CD4-positive, alpha-beta T cell (primary cell): ENCODE data around the gene METRNL. TPM values are rescaled to one million over a fixed set of nuclear protein-coding genes. Genes with fewer than 3 reads are reported as not detected.

ENCODE experiments used
- ATAC-seq: fragments of 200-7000 bp; cut with Tn5 transposase; one replicate; pipeline ENCODE4 v1.10.0; 2022; ENCODE audit warnings: mild to moderate bottlenecking; ENCODE audit not compliant: poor library complexity
- CTCF ChIA-PET: fragments of 350-600 bp; sonication (Branson Sonifier 250); formaldehyde crosslinking; loops from one replicate; lab custom pipeline; 2021; ENCODE audit warnings: antibody characterized with exemption, inconsistent platforms; lab: Charles Lee
- POLR2A ChIA-PET: fragments of 350-600 bp; sonication (Branson Sonifier 250); formaldehyde crosslinking; loops from one replicate; lab custom pipeline; 2021; ENCODE audit warnings: antibody characterized with exemption, inconsistent platforms; lab: Charles Lee
- DNase-seq, 14 experiments: peaks; one replicate each; pipeline ENCODE4 v3.0.0-alpha.2; 2013 to 2020; ENCODE audit warnings: mixed read lengths in 2 of 14
- H3K27ac ChIP-seq, 2 donors: one replicate each; pipeline versions ENCODE4 v1.5.1 to v1.7.0; 2013; ENCODE audit warnings: low read length in 2 of 2, low read depth in 1 of 2, mild to moderate bottlenecking in 1 of 2
- H3K27me3 ChIP-seq, 2 experiments: 1 replicate in 1 of 2; 2 replicates in 1 of 2; pipeline versions ENCODE4 v1.6.1 to v1.7.0; 2013; ENCODE audit warnings: low read length in 2 of 2, control low read depth in 1 of 2, mild to moderate bottlenecking in 1 of 2, moderate library complexity in 1 of 2; ENCODE audit not compliant: insufficient read depth in 2 of 2, control insufficient read depth in 1 of 2
- H3K36me3 ChIP-seq: one replicate; pipeline ENCODE4 v1.6.1; 2013; ENCODE audit warnings: low read length, control low read depth; ENCODE audit not compliant: insufficient read depth
- H3K4me1 ChIP-seq: one replicate; pipeline ENCODE4 v1.6.1; 2013; ENCODE audit warnings: low read length, control low read depth; ENCODE audit not compliant: insufficient read depth
- H3K4me3 ChIP-seq: one replicate; pipeline ENCODE4 v1.5.1; 2013; ENCODE audit warnings: mild to moderate bottlenecking, low read length, moderate library complexity
- H3K9me3 ChIP-seq, 2 experiments: 1 replicate in 1 of 2; 2 replicates in 1 of 2; pipeline versions ENCODE4 v1.6.1 to v1.7.0; 2013; ENCODE audit warnings: low read length in 2 of 2, mild to moderate bottlenecking in 2 of 2, control low read depth in 1 of 2, moderate library complexity in 1 of 2; ENCODE audit not compliant: control insufficient read depth in 1 of 2, insufficient read depth in 1 of 2
- H3K27ac Mint-ChIP-seq: one replicate; pipeline ENCODE4 v1.8.0; 2020; ENCODE audit warnings: mixed read lengths
- H3K27me3 Mint-ChIP-seq: one replicate; pipeline ENCODE4 v1.8.0; 2021; ENCODE audit warnings: mixed read lengths
- H3K36me3 Mint-ChIP-seq: one replicate; pipeline ENCODE4 v1.8.0; 2021; ENCODE audit warnings: low read depth, mixed read lengths
- H3K4me1 Mint-ChIP-seq: one replicate; pipeline ENCODE4 v1.8.0; 2021; ENCODE audit warnings: low read depth, mixed read lengths
- H3K4me3 Mint-ChIP-seq: one replicate; pipeline ENCODE4 v1.8.0; 2020; ENCODE audit warnings: mild to moderate bottlenecking, mixed read lengths
- H3K9me3 Mint-ChIP-seq: one replicate; pipeline ENCODE4 v1.8.0; 2020; ENCODE audit warnings: mixed read lengths
- CTCF ChIP-seq: fragments of 200-600 bp; IDR thresholded peaks from one replicate; pipeline ENCODE4 v1.8.0; 2022; ENCODE audit warnings: antibody characterized with exemption, mild to moderate bottlenecking
- intact Hi-C, 2 experiments: fragments of 100-400 bp; cut with DNase I in 1 of 2; cut with micrococcal nuclease in 1 of 2; formaldehyde crosslinking; loops; one replicate each; pipeline versions ENCODE4 v1.15.1 to v1.9.0; 2023 to 2025; cut with DNase I, micrococcal nuclease
- total RNA-seq, 174 experiments: library from RNA in 2 of 174; stranded (reverse) in 2 of 174; gene quantifications; one replicate each; pipeline ENCODE4 v1.2.3 and lab custom pipeline; 2021 to 2026

Gene METRNL
- total RNA-seq, 2 experiments from 2014 or later: 24.5 to 26.9 TPM

- H3K27ac Mint-ChIP-seq: peak overlapping the region; percentile 90
- H3K9me3 Mint-ChIP-seq: no peaks in the 10 kb centered on the region
- H3K4me1 ChIP-seq: peaks cover 53% of the 10 kb centered on the region
- POLR2A ChIA-PET: interaction anchor here (0.7 to 1.3 kb wide), 8 partner anchors 7 to 187 kb away, joined by 3 to 11 read pairs (median 5); partner anchors contain the start of gene METRNL
- peaks cover 41% of the 10 kb centered on the region for H3K4me1 Mint-ChIP-seq
- peaks cover 17% of the 10 kb centered on the region for H3K36me3 Mint-ChIP-seq
- H3K27me3 ChIP-seq: no peaks in the 10 kb centered on the region
- TF ChIP-seq CTCF: no peak
- peak overlapping the region; percentile 88 for H3K4me3 Mint-ChIP-seq
- H3K36me3 ChIP-seq: peaks cover 7% of the 10 kb centered on the region
- H3K4me3 ChIP-seq: peak overlapping the region; percentile 50
- no peaks in the 10 kb centered on the region for H3K27me3 Mint-ChIP-seq
- ATAC-seq: no peak
- intact Hi-C loops: loop anchor here (2.0 kb wide), 2 partner anchors 28 to 300 kb away; partner anchors contain the start of gene METRNL (in 1 of the 2)
- peaks cover 0 to 3% of the 10 kb centered on the region in 2 experiments for H3K9me3 ChIP-seq
- CTCF ChIA-PET: no interaction called here
- DNase-seq: peak in 1 of 14 experiments; percentile 33
- peak overlapping the region in 1 of 2 donors; percentile 73 for H3K27ac ChIP-seq
These were observed 28.6 kb upstream of the METRNL start for GRCh38 chr17:83050651-83051395.

GRCh38 chr17:83051396-83052240 is 27.8 kb upstream of the METRNL start:
- H3K27ac Mint-ChIP-seq: peak overlapping the region; percentile 90
- peak; percentile 95 to 99 (median 98) for DNase-seq
- ATAC-seq: peak; percentile 77
- Histone ChIP-seq H3K27ac (peak overlapping the region; percentile 77 to 85), H3K36me3 (peaks cover 5% of the 10 kb centered on the region), H3K9me3 (peaks cover 0 to 3% of the 10 kb centered on the region in 2 experiments), H3K4me1 (peaks cover 52% of the 10 kb centered on the region), H3K27me3 (no peaks in the 10 kb centered on the region), H3K4me3 (peak overlapping the region; percentile 53)
- ChIA-PET CTCF (no interaction called here), POLR2A (interaction anchor here (0.7 to 1.3 kb wide), 8 partner anchors 8 to 188 kb away, joined by 3 to 11 read pairs (median 5); partner anchors contain the start of gene METRNL)
- TF ChIP-seq CTCF: no peak
- intact Hi-C loops: loop anchor here (2.0 kb wide), 2 partner anchors 27 to 301 kb away; partner anchors contain the start of gene METRNL (in 1 of the 2)
- no peaks in the 10 kb centered on the region for H3K9me3 Mint-ChIP-seq
- peak overlapping the region; percentile 88 for H3K4me3 Mint-ChIP-seq
- H3K4me1 Mint-ChIP-seq: peaks cover 39% of the 10 kb centered on the region
- H3K27me3 Mint-ChIP-seq: no peaks in the 10 kb centered on the region
- peaks cover 14% of the 10 kb centered on the region for H3K36me3 Mint-ChIP-seq

- Histone ChIP-seq H3K9me3 (no peaks in the 10 kb centered on the region), H3K27ac (peak overlapping the region; percentile 77 to 85), H3K36me3 (no peaks in the 10 kb centered on the region), H3K4me1 (peaks cover 52% of the 10 kb centered on the region), H3K27me3 (no peaks in the 10 kb centered on the region), H3K4me3 (peak overlapping the region; percentile 53)
- Mint-ChIP-seq H3K27me3 (no peaks in the 10 kb centered on the region), H3K9me3 (no peaks in the 10 kb centered on the region), H3K4me3 (peak overlapping the region; percentile 88), H3K36me3 (peaks cover 9% of the 10 kb centered on the region), H3K4me1 (peaks cover 35% of the 10 kb centered on the region), H3K27ac (peak overlapping the region; percentile 90)
- ATAC-seq: no peak
- CTCF ChIA-PET: no interaction called here
- TF ChIP-seq CTCF: no peak
- DNase-seq: no peak
- intact Hi-C loops: no loop called here
- POLR2A ChIA-PET: interaction anchor here (1.3 kb wide), 1 partner anchor 73 kb away, joined by 11 read pairs; no protein-coding TSS in a partner anchor
These were observed 27.2 kb upstream of the METRNL start for GRCh38 chr17:83052241-83052564.
